Esophagus muscularis mucosa (tissue), 3 donors: ENCODE data around the gene PRODH.

Experiments
- CTCF ChIP-seq, 3 experiments: fragments of 200-600 bp in 2 of 3; fragments of 450-650 bp in 1 of 3; sonication (generic) in 2 of 3; IDR thresholded peaks; one replicate each; pipeline ENCODE4 v1.5.1; 2017 to 2019; ENCODE audit warnings: antibody characterized with exemption in 3 of 3, mild to moderate bottlenecking in 2 of 3, moderate library complexity in 1 of 3
- POLR2A ChIP-seq: fragments of 450-650 bp; IDR thresholded peaks from one replicate; pipeline ENCODE4 v1.6.1; 2017; ENCODE audit warnings: antibody characterized with exemption, moderate library complexity, mild to moderate bottlenecking, low read depth

GRCh38 chr22:18976197-18976751 is 40.2 kb upstream of the PRODH start:
- no peak for TF ChIP-seq CTCF (IDR thresholded peaks at IDR 0.05)
- TF ChIP-seq POLR2A = no peak
